ENCODE results near the gene PRSS8.
"Not testable (repeated sequence)": the region's sequence is repeated elsewhere in the genome, so short reads cannot be mapped to it uniquely, and the experiment has no call there.

PRSS8 gene

DNA sequence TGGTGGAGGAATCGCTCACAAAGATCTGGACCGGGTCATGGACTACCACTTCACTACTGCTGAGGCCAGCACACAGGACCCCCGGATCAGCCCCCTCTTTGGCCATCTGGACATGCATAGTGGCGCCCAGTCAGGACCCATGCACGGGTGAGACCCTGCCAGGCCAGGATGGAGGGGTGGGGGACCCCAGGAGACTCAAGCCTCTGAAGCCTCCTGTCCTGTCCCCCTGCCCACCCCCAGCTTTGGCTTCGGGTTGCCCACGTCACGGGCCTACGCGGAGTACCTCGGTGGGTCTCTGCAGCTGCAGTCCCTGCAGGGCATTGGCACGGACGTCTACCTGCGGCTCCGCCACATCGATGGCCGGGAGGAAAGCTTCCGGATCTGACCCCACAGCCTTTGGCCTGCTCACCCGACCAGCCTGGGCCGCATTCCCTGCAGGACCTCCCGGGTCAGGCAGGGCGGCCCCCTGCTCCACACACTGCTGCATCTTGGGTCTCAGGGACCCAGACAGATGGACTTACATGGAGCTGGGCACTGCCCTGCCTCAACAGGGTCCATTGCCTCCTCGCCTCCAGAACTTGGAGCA lies 23.6 kb downstream of the PRSS8 start:
- Histone ChIP-seq H3K27me3 (ENCODE audit: control insufficient read depth in 1 of 2, insufficient read depth in 2 of 2, low read length in 2 of 2) (no peaks in the 10 kb centered on the region), H3K27ac (ENCODE audit: low read length) (no peak overlapping the region), H3K4me1 (ENCODE audit: control insufficient read depth, insufficient read depth, low read length) (peaks cover 22% of the 10 kb centered on the region), H3K9ac (ENCODE audit: low read length in 2 of 2) (no peak overlapping the region), H3K9me3 (ENCODE audit: control insufficient read depth in 2 of 2, low read length in 2 of 2) (no peaks in the 10 kb centered on the region), H3K36me3 (ENCODE audit: control insufficient read depth in 2 of 2, insufficient read depth in 2 of 2, low read length in 2 of 2) (peaks cover 18 to 26% of the 10 kb centered on the region in 2 donors), H3K4me3 (ENCODE audit: low read length in 2 of 2) (no peak overlapping the region)

DNA sequence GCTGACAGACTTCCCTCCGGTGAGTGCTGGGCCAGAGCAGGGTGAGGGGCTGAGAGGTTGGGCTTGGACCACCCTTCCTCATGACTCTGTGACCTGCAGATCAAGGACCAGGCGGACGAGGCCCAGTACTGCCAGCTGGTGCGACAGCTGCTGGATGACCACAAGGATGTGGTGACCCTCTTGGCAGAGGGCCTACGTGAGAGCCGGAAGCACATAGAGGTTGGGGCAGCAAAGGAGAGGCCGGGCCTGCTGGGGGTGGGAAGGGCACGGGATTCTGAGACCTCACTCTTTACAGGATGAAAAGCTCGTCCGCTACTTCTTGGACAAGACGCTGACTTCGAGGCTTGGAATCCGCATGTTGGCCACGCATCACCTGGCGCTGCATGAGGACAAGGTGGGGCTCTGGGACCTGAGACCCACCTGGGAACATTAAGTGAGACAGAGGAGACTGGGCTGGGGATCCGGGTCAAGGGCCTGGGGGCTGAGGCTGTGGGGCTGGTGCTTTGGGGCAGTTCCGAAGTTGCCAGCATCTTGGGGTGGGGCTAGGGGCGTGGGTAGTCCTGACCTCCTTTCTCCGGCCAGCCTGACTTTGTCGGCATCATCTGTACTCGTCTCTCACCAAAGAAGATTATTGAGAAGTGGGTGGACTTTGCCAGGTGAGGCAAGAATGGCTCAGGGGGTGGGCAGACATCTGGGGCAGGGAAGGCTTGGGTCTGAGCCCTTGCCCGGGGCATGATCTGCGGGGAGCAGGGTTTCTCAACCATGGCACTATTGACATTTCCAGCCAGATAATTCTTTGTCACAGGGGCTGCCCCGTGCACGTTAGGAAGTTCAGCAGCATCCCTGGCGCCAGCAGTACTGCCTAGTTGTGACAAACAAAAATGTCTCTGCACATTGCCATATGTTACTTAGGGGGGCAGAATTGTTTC lies 25.2 kb downstream of the PRSS8 start:
- no peak overlapping the region for H3K4me3 ChIP-seq (ENCODE audit: low read length in 2 of 2)
- no peaks in the 10 kb centered on the region for H3K9me3 ChIP-seq (ENCODE audit: control insufficient read depth in 2 of 2, low read length in 2 of 2)
- H3K36me3 ChIP-seq (ENCODE audit: control insufficient read depth in 2 of 2, insufficient read depth in 2 of 2, low read length in 2 of 2): peaks cover 18 to 26% of the 10 kb centered on the region in 2 donors
- H3K9ac ChIP-seq (ENCODE audit: low read length in 2 of 2): no peak overlapping the region
- no peak overlapping the region for H3K27ac ChIP-seq (ENCODE audit: low read length)
- H3K4me1 ChIP-seq (ENCODE audit: control insufficient read depth, insufficient read depth, low read length): peaks cover 24% of the 10 kb centered on the region
- H3K27me3 ChIP-seq (ENCODE audit: control insufficient read depth in 1 of 2, insufficient read depth in 2 of 2, low read length in 2 of 2): no peaks in the 10 kb centered on the region

DNA sequence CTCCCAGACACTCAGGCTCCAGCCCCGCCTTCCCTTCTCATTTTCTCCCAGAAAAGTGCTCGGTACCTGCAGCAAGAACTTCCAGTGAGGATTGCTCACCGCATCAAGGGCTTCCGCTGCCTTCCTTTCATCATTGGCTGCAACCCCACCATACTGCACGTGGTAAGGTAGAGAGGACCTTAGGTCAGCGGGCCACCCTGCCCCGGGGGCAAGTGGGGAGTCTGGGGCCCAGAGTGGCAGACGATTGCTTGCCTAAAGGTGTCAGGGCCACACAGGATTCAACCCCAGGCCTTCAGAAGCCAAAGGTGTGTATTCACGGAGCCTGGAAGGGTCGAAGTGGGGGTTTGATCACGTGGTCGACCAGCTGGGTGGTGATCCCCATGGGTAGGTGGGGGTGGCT lies 25.9 kb downstream of the PRSS8 start:
- no peak overlapping the region for H3K4me3 ChIP-seq (ENCODE audit: low read length in 2 of 2)
- H3K9ac ChIP-seq (ENCODE audit: low read length in 2 of 2): no peak overlapping the region
- peaks cover 18 to 26% of the 10 kb centered on the region in 2 donors for H3K36me3 ChIP-seq (ENCODE audit: control insufficient read depth in 2 of 2, insufficient read depth in 2 of 2, low read length in 2 of 2)
- no peaks in the 10 kb centered on the region for H3K9me3 ChIP-seq (ENCODE audit: control insufficient read depth in 2 of 2, low read length in 2 of 2)
- no peak overlapping the region for H3K27ac ChIP-seq (ENCODE audit: low read length)
- peaks cover 24% of the 10 kb centered on the region for H3K4me1 ChIP-seq (ENCODE audit: control insufficient read depth, insufficient read depth, low read length)
- H3K27me3 ChIP-seq (ENCODE audit: control insufficient read depth in 1 of 2, insufficient read depth in 2 of 2, low read length in 2 of 2): no peaks in the 10 kb centered on the region

DNA sequence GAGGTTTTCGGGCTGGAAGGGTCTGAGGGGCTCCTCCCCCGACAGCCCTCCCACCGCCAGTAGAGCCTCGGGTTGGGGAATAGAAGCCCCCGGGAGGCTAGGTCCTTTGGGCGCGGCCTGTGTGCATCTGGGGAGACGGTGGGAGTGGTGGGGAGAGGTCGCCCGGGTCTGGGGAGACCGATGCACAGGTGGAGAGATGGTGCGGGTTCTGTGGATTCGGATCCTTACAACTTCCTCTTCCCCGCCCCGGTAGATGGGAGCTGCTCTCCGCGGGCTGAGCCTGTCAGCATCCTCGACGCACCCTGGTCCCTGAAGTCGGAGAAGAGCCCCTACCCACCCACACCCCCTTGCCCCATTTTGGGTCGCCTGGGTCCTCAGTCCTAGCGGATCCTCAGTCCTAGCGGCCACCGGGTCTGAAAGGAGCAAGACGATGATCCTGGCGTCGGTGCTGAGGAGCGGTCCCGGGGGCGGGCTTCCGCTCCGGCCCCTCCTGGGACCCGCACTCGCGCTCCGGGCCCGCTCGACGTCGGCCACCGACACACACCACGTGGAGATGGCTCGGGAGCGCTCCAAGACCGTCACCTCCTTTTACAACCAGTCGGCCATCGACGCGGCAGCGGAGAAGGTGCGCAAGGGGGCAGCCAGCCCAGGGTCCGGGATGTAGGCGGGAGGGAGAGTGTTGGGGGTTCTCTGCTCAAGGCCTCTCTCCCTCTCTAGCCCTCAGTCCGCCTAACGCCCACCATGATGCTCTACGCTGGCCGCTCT lies 26.6 kb downstream of the PRSS8 start:
- no peaks in the 10 kb centered on the region for H3K27me3 ChIP-seq (ENCODE audit: control insufficient read depth in 1 of 2, insufficient read depth in 2 of 2, low read length in 2 of 2)
- peak overlapping the region; percentile 55 for H3K27ac ChIP-seq (ENCODE audit: low read length)
- peak overlapping the region; percentile 80 to 90 for H3K9ac ChIP-seq (ENCODE audit: low read length in 2 of 2)
- H3K4me3 ChIP-seq (ENCODE audit: low read length in 2 of 2): peak overlapping the region; percentile 77 to 86
- H3K4me1 ChIP-seq (ENCODE audit: control insufficient read depth, insufficient read depth, low read length): peaks cover 24% of the 10 kb centered on the region
- H3K9me3 ChIP-seq (ENCODE audit: control insufficient read depth in 2 of 2, low read length in 2 of 2): no peaks in the 10 kb centered on the region
- H3K36me3 ChIP-seq (ENCODE audit: control insufficient read depth in 2 of 2, insufficient read depth in 2 of 2, low read length in 2 of 2): peaks cover 18 to 26% of the 10 kb centered on the region in 2 donors

DNA sequence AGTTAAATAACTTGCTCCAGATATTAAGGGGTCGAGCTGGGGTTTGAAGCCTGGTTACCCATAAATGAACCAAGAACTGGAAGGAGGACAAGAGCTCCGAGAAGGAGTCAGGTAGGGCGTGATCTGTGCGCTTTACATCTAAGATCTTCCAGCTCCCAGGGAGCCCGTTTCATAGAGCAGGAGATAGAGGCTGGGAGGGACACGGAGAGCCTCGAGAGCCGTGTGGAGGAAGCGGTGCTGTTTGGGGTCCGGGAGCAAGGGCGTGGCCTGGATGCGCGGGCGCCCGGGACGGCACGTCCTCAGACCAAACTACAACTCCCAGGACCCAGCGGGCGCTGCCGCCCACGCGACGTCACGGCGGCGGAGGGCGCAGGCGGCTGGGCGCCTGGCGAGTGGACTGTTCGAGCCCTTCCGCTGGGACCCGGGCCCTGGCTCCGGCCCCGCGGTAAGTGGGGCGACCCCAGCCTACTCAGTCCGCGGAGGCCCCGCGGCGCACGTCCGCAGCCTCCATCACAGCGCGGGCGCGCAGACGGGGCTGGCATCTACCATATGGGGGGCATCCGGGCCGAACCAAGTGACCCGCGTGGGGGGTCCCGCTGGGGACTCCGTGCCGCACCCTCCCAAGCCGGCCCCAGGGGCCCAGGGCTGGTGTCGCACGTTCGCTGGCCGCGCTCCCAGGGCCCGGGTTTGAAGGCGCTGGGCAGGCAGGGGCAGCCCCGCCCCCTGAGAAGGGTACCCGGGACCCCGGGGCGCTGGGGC lies 27.3 kb downstream of the PRSS8 start, which contains the start of gene BCKDK:
Gene BCKDK (plus strand): TSS at position 352 of the 759 bp plus-strand sequence. CDS start 838 bp downstream, outside the sequence.
- Histone ChIP-seq H3K9me3 (ENCODE audit: control insufficient read depth in 2 of 2, low read length in 2 of 2) (no peaks in the 10 kb centered on the region), H3K4me3 (ENCODE audit: low read length in 2 of 2) (peak within 1 kb of the TSS; percentile 77 to 86), H3K9ac (ENCODE audit: low read length in 2 of 2) (peak within 1 kb of the TSS; percentile 80 to 90), H3K36me3 (ENCODE audit: control insufficient read depth in 2 of 2, insufficient read depth in 2 of 2, low read length in 2 of 2) (peaks cover 18 to 26% of the 10 kb centered on the region in 2 donors), H3K4me1 (ENCODE audit: control insufficient read depth, insufficient read depth, low read length) (peaks cover 24% of the 10 kb centered on the region), H3K27me3 (ENCODE audit: control insufficient read depth in 1 of 2, insufficient read depth in 2 of 2, low read length in 2 of 2) (no peaks in the 10 kb centered on the region), H3K27ac (ENCODE audit: low read length) (peak within 1 kb of the TSS; percentile 55)

DNA sequence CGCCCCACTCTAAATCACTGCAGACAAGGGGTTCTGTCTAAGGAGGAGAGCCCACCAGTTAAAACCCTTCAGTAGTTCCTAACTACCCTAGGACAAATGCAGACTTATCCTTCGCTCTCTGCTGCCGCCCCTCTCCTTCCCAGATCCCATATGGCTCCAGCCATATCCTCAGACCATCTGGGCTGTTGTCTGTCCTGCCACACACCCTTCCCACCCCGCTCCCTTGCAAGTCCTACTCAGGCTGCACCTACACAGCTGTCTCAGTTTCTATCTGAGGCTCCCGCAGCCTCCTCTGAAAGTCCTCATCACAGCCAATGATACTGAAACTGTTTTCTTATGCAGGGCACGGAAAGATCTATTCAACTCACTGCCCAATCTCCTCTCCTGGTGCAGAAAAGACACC lies 28.1 kb downstream of the PRSS8 start:
- Histone ChIP-seq H3K9ac (ENCODE audit: low read length in 2 of 2) (no peak overlapping the region), H3K9me3 (ENCODE audit: control insufficient read depth in 2 of 2, low read length in 2 of 2) (no peaks in the 10 kb centered on the region), H3K4me3 (ENCODE audit: low read length in 2 of 2) (peak overlapping the region; percentile 77 to 86), H3K27ac (ENCODE audit: low read length) (no peak overlapping the region), H3K27me3 (ENCODE audit: control insufficient read depth in 1 of 2, insufficient read depth in 2 of 2, low read length in 2 of 2) (no peaks in the 10 kb centered on the region), H3K36me3 (ENCODE audit: control insufficient read depth in 2 of 2, insufficient read depth in 2 of 2, low read length in 2 of 2) (peaks cover 17 to 23% of the 10 kb centered on the region in 2 donors), H3K4me1 (ENCODE audit: control insufficient read depth, insufficient read depth, low read length) (peaks cover 24% of the 10 kb centered on the region)

DNA sequence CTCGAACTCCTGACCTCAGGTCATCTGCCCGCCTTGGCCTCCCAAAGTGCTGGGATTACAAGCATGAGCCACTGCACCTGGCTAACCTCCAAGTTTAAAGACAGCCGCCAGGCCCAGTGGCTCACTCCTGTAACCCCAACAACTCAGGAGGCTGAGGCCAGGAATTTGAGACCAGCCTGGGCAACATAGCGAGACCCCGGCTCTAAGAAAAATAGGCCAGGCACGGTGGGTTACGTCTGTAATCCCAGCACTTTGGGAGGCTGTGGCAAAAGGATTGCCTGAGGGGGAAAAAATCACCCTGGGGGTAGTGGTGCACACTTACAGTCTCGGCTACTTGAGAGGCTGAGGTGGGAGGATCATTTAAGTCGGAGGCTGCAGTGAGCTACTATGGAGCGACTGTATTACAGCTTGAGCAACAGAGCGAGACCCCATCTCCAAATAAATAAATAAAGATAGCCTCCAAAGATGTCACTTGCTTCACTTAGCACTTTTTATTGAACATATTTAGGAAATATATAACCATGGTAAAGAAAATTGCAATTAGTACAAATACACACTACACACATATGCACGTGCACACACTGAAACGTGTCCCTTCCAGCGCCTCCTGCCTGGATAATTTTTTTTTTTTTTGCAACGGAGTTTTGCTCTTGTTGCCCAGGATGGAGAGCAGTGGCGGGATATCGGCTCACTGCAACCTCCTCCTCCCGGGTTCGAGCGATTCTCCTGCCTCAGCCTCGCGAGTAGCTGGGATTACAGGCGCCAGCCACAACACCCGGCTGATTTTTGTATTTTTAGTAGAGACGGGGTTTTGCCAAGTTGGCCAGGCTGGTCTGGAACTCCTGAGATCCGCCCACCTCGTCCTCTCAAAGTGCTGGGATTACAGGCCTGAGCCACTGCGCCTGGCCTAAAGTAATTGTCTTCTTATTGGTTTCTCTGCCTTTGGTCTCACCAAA lies 28.7 kb downstream of the PRSS8 start:
- no peak overlapping the region for H3K9ac ChIP-seq (ENCODE audit: low read length in 2 of 2)
- H3K27ac ChIP-seq (ENCODE audit: low read length): no peak overlapping the region
- peaks cover 22% of the 10 kb centered on the region for H3K4me1 ChIP-seq (ENCODE audit: control insufficient read depth, insufficient read depth, low read length)
- H3K9me3 ChIP-seq (ENCODE audit: control insufficient read depth in 2 of 2, low read length in 2 of 2): no peaks in the 10 kb centered on the region
- no peaks in the 10 kb centered on the region for H3K27me3 ChIP-seq (ENCODE audit: control insufficient read depth in 1 of 2, insufficient read depth in 2 of 2, low read length in 2 of 2)
- peaks cover 16 to 18% of the 10 kb centered on the region in 2 donors for H3K36me3 ChIP-seq (ENCODE audit: control insufficient read depth in 2 of 2, insufficient read depth in 2 of 2, low read length in 2 of 2)
- H3K4me3 ChIP-seq (ENCODE audit: low read length in 2 of 2): no peak overlapping the region

DNA sequence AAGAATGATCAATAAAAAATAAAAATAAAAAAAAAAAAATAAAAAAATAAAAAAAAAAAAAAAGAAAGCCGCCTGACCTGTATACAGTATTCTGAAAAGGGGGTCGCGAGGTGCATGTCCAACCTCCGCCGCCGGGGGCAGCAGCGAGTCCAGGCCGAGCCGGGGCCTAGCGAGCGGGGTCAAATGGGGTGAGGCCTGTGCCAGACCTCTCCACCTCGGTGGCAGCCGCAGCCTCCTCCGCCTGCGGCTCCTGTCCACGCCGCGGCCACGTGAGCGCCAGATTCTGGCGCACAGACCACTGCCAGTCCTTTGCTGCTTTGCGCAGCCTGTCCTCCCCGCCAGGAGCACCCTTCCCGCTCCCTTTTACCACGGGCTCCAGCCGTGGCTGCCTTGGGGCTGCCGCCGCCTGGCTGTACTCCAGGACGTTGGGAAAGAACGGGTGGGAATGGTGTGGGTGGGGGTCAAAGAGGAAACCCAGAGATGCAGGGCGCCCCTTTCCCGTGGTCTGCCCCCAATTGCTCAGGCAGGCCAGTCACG lies 29.8 kb downstream of the PRSS8 start:
- Histone ChIP-seq H3K4me1 (ENCODE audit: control insufficient read depth, insufficient read depth, low read length) (peaks cover 22% of the 10 kb centered on the region), H3K9ac (ENCODE audit: low read length in 2 of 2) (no peak overlapping the region), H3K4me3 (ENCODE audit: low read length in 2 of 2) (peak overlapping the region; percentile 31 to 66), H3K9me3 (ENCODE audit: control insufficient read depth in 2 of 2, low read length in 2 of 2) (no peaks in the 10 kb centered on the region), H3K36me3 (ENCODE audit: control insufficient read depth in 2 of 2, insufficient read depth in 2 of 2, low read length in 2 of 2) (peaks cover 8 to 12% of the 10 kb centered on the region in 2 donors), H3K27ac (ENCODE audit: low read length) (no peak overlapping the region), H3K27me3 (ENCODE audit: control insufficient read depth in 1 of 2, insufficient read depth in 2 of 2, low read length in 2 of 2) (no peaks in the 10 kb centered on the region)

DNA sequence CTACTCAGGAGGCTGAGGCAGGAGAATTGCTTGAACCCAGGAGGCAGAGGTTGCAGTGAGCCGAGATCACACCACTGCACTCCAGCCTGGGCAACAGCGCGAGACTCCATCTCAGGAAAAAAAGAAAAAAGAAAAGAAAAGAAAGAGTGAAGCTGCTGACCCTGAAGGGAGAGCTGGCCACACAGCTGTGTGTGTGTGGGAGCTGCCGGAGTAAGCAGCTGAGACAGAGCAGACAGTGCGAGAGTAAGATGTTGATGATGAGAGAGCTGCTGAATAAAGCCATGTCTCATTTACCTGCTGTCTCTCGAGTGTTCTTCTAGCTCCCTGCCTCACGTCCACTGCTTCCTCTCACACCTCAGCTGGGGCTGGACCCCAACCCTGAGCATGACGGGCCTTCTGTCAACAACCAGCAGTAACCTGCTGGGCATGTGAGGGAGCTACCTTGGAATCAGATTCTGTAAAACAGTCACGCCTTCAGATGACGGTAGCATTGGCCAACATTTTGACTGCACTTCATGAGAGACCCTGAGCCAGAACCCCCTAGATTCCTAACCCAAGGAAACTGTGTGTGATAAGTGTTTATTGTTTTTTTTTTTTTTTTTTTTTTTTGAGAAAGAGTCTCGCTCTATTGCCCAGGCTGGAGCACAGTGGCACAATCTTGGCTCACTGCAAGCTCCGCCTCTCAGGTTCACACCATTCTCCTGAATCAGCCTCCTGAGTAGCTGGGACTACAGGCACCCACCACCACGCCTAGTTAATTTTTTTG lies 34.5 kb downstream of the PRSS8 start:
- not testable (repeated sequence) for H3K9me3 ChIP-seq (ENCODE audit: control insufficient read depth in 2 of 2, low read length in 2 of 2); H3K4me1 ChIP-seq (ENCODE audit: control insufficient read depth, insufficient read depth, low read length); H3K36me3 ChIP-seq (ENCODE audit: control insufficient read depth in 2 of 2, insufficient read depth in 2 of 2, low read length in 2 of 2); H3K27me3 ChIP-seq (ENCODE audit: control insufficient read depth in 1 of 2, insufficient read depth in 2 of 2, low read length in 2 of 2); H3K4me3 ChIP-seq (ENCODE audit: low read length in 2 of 2); H3K27ac ChIP-seq (ENCODE audit: low read length); H3K9ac ChIP-seq (ENCODE audit: low read length in 2 of 2)
